NCI-H1105 treated with DMSO at 0.1 percent for 48 hours (cell line): ENCODE results near the gene EIF4E2.
"Not testable (repeated sequence)": the region's sequence is repeated elsewhere in the genome, so short reads cannot be mapped to it uniquely, and the experiment has no call there.

Experiments
- DNase-seq: peaks from one replicate; lab custom pipeline; 2025; lab: John Stamatoyannopoulos, UW

Gene EIF4E2

DNA sequence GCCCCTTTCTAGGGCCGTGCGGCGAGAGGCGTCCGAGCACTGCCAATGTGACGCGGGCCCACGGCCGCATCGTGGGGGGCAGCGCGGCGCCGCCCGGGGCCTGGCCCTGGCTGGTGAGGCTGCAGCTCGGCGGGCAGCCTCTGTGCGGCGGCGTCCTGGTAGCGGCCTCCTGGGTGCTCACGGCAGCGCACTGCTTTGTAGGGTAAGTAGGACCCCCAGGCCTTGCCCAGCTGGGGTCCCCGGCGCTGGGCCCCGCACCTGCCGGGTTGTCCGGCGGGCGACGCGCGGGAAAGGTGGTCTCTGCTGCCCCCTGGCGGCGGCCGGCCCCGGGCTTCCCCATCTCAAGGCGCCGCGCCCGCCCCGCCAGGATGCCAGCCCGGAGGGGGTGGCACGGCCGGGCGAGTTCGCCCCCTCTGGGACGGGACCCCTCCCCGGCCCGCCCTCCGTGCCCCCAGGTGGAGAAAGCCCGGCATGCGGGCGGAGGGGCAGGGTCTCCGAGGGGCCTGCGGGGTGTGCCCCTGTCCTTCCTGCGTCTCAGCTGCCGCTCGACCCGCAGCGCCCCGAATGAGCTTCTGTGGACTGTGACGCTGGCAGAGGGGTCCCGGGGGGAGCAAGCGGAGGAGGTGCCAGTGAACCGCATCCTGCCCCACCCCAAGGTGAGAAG lies 28.4 kb upstream of the EIF4E2 start:
- DNase-seq: no peak

DNA sequence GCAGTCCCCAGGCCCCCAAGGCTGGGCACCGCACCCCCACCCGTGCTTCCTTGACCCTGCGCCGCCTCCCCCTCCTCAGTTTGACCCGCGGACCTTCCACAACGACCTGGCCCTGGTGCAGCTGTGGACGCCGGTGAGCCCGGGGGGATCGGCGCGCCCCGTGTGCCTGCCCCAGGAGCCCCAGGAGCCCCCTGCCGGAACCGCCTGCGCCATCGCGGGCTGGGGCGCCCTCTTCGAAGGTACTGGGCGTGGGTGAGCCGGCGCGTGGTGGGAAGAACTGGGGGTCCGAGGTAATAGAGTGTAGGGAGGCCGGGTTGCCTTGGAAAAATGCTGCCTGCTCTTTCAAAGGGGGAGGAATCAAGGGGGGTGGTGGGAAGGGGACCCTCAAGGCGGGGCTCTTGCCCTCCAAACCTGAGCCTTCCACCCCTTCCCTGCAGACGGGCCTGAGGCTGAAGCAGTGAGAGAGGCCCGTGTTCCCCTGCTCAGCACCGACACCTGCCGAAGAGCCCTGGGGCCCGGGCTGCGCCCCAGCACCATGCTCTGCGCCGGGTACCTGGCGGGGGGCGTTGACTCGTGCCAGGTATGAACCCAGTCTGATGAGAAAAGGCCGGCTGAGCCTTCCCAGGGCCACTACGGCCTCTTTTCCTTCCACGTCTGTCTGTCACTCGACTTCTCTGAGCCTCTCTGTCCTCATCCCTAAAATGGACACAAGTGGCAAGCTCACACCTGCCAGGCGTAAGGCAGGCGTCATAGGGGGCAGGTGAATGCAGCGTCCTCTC lies 27.7 kb upstream of the EIF4E2 start:
- DNase-seq: no peak

DNA sequence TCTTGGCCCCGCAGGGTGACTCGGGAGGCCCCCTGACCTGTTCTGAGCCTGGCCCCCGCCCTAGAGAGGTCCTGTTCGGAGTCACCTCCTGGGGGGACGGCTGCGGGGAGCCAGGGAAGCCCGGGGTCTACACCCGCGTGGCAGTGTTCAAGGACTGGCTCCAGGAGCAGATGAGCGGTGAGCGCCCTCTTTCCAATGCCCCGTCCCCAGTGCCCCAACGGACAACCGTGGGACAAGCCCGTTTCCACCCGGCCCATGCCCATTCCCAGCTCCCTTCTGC lies 27.1 kb upstream of the EIF4E2 start:
- DNase-seq: no peak

DNA sequence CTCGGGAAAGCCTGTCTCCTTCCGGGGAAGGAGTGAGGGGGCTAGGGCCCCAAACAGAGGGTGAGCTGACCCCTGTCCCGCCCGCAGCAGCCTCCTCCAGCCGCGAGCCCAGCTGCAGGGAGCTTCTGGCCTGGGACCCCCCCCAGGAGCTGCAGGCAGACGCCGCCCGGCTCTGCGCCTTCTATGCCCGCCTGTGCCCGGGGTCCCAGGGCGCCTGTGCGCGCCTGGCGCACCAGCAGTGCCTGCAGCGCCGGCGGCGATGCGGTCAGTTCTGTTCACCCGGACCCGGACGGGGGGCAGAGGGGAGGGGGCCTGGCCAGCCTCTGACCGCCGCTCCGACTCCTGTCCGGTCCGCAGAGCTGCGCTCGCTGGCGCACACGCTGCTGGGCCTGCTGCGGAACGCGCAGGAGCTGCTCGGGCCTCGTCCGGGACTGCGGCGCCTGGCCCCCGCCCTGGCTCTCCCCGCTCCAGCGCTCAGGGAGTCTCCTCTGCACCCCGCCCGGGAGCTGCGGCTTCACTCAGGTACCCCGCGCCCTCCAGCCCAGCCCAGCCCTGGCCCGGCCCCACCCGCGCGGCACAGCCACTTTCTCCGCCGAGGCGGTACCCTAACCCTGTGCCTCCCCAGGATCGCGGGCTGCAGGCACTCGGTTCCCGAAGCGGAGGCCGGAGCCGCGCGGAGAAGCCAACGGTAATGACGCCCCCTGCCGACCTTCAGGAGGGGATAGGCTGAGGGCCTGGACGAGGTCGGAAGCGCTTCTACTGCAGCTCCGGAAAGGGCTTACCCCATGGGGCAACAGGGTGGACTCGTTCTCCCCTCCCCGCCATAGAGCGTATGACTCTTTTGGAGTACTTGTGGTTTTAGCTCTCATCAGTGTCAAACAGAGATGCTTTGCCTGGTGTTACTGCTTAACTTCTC lies 26.5 kb upstream of the EIF4E2 start:
- DNase-seq: no peak

DNA sequence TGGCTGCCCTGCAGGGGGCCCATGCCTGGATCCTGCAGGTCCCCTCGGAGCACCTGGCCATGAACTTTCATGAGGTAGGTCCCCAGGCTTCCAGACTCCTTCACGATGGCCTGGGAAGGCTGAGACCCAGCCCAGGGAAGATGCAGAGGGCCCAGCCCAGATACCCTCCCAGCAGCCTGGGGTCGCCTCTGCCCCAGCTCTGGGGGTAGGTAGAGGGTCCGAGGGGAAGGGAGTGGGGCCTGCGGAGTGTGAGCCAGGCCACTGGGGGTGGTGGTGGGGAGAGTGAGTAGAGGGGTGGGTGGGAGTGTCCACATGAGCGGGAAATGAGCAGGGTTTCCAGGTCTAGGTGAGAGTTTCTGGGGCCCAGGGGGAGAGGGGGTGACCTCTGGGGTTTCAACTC lies 25.7 kb upstream of the EIF4E2 start:
- no peak for DNase-seq

DNA sequence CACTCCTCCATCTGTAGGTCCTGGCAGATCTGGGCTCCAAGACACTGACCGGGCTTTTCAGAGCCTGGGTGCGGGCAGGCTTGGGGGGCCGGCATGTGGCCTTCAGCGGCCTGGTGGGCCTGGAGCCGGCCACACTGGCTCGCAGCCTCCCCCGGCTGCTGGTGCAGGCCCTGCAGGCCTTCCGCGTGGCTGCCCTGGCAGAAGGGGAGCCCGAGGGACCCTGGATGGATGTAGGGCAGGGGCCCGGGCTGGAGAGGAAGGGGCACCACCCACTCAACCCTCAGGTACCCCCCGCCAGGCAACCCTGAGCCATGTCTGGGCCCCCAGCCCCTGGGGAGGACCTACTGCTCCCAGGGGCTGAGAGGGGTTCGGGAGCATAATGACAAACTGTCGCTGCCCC lies 25.3 kb upstream of the EIF4E2 start:
- DNase-seq: no peak

DNA sequence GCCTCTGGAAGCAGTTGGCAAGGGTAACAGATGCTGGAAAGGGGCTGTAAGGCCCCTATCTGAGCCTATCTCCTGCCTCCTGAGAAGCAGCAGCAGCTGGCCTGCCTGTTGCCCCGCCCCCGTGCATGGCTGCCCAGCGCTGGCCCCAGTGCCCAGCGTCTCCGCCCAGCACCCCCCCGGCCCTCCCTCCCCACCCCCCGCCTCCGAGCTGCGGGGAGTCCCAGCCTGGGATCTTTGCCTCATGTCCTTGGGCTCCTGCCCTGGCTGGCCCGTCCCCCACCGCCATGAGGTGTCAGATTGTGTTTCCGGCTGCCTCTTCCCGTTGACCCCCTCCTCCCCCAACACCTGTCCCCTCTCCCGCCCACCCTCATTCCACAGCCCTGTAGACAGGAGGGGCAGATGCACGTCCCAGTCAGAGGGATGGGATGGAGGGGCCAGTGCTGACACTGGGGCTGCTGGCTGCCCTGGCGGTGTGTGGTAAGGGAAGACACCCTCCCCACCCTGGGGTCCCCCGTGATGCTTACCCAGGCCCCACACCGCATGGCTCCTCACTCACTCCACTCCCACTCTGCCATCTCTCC lies 24.6 kb upstream of the EIF4E2 start, which contains the start of gene CHRND:
Gene CHRND (plus strand): TSS at position 370 of the 581 bp plus-strand sequence. CDS start 56 bp downstream, at position 426.
- no peak for DNase-seq

DNA sequence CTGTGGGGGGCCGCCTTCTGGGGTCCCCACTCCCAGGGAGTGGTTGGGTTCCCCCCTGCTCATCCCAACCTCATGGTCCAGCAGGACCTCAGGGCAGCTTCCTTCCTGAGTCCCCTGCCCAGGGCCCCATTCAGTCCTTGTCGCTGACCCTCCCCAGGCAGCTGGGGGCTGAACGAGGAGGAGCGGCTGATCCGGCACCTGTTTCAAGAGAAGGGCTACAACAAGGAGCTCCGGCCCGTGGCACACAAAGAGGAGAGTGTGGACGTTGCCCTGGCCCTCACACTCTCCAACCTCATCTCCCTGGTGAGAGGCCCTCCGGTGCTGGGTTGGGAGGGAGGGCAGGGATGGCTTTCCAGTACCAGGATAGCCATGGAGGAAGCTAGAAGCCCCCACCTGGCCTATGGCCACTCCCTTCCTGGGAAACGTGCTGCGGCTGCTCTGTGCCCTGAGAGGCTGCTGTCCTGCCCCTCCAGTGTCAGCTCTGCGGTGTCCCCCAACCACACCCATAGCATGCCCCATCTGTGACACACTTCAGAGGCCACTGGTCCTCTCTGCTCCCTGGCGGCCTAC lies 24.0 kb upstream of the EIF4E2 start:
- no peak for DNase-seq

DNA sequence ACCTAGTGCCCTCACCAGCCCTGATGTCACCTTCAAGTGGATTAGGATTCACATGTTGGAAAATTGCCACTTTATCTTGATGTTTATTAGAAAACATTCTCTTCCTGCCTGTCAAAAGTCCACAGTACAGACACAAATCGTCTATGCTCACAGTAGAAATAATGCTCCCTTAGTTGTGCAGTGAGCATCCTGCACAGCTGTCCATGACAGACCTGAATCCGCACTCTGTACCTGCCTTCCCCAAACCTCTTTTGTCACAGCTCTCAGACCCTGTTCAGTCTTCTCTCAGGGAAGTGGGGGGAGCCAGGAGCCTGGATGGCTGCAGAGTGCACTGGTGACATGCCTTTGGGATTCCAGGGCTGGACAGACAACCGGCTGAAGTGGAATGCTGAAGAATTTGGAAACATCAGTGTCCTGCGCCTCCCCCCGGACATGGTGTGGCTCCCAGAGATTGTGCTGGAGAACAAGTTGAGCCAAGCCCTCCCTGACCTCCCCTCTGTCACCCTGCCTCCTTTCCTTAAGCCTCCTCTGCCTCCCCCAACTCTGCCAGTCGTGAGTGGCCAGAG lies 22.5 kb upstream of the EIF4E2 start:
- DNase-seq: no peak

DNA sequence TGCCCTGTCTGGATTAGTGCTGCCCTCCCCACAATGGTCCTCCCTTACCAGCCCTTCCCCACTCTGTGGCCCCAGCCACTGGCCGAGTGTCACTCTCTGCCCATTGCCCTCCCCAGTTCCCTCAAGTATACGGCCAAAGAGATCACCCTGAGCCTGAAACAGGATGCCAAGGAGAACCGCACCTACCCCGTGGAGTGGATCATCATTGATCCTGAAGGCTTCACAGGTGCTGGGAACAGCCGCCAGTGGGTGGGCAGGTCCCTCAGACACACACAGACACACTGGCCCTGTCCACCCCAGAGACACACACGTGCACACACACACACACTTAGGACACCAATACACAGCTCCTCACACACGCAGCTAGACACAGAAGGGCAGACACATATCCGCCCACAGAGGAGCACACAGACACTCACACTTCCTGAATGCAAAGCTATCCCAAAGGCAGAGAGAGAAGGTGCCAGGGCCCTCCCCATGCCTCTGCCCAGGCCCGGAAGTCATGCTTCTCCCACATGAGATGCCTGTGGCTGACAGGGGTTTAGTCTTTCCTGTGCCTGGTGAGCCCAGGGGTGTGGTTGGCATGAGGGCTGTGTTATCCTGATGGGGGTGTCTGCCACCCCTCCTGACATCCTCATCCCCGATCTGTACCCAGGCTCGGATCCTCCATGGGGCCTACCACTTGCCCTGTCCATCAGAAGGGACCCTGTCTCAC lies 21.6 kb upstream of the EIF4E2 start:
- DNase-seq: no peak

DNA sequence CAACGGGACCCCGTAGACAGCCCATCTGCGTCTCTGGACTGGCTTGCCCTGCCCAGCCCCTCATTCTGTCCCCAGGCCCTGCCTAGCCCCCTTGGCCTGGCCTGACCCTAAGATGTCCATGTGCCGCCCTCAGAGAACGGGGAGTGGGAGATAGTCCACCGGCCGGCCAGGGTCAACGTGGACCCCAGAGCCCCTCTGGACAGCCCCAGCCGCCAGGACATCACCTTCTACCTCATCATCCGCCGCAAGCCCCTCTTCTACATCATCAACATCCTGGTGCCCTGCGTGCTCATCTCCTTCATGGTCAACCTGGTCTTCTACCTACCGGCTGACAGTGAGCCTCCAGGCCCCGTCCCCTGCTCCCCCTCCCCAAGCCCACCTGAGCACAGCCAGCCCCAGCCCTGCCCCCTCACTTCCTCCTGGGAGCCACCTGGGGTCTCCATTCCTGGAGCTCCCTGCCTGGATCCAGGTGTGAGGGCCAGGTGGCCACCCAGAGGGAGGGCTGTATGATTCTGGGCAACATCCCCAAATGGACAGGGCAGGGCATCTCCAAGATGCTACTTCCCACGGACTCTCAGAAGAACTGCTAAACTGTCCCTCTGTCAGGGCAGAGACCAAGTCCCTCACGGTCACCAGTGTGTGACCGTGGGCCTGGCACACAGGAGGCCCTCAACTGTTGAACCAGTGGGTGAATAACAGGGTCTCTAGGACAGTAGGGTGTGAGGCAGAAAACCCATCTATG lies 20.5 kb upstream of the EIF4E2 start:
- no peak for DNase-seq

DNA sequence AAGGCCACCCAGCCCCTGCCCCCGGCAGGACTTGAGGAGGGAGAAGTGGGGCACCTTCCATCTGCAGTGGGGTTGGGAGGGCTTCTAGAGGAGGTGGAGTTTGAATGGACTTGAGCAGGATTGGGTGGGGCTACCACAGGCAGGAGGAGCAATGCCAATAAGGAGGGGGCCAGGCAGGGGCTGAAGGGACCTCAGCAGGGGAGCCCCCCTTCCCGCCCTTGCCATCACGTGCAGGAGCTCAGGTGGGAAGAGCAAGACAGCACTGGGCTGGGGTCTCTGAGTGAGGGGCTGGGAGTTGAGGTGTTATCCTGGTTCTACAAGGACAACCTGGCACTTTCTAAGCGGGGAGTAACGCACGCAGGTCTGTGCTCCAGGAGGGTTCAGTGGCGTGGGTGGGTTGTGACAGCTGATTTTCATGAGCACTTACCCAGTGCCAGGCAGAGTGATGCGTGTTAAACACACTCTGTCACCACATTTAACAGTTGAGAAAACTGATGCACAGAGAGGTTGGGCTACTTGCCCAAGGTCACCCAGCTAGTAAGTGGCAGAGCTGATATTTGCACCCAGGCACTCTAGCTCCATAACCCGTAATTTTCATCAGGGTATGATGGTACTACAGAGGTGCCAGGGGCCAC lies 19.7 kb upstream of the EIF4E2 start:
- DNase-seq: no peak

DNA sequence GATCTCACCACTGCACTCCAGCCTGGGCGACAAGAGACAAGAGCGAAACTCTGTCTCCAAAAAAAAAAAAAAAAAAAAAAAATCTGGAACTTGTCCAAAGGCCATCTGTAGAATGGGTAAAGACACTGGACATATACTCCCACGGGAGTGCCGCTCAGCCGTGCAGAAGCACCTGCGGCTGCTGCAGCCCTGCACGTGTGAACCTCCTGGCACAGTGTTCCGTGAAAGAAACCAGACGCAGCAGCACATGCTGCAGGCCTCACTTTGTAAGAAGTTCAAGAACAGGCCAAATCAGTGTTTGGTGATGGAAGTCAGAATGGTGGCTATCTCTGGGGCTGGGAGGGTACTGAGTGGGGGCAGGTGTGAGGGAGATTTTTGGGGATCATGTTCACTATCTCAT lies 18.1 kb upstream of the EIF4E2 start:
- DNase-seq: no peak

DNA sequence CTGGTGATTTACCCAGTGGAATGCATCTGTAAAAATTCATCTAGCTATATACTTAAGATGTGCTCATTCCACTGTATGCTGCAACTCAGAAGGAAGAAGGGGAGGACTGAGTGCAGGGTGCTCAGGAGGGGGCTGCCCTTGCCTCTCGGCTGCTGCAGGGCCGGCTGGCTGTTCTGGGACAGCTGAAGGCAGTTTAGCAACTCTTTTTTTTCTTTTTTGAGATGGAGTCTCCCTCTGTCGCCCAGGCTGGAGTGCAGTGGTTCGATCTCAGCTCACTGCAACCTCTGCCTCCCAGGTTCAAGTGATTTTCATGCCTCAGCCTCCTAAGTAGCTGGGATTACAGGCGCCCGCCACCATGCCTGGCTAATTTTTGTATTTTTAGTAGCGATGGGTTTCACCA lies 17.7 kb upstream of the EIF4E2 start:
- DNase-seq: not testable (repeated sequence)

DNA sequence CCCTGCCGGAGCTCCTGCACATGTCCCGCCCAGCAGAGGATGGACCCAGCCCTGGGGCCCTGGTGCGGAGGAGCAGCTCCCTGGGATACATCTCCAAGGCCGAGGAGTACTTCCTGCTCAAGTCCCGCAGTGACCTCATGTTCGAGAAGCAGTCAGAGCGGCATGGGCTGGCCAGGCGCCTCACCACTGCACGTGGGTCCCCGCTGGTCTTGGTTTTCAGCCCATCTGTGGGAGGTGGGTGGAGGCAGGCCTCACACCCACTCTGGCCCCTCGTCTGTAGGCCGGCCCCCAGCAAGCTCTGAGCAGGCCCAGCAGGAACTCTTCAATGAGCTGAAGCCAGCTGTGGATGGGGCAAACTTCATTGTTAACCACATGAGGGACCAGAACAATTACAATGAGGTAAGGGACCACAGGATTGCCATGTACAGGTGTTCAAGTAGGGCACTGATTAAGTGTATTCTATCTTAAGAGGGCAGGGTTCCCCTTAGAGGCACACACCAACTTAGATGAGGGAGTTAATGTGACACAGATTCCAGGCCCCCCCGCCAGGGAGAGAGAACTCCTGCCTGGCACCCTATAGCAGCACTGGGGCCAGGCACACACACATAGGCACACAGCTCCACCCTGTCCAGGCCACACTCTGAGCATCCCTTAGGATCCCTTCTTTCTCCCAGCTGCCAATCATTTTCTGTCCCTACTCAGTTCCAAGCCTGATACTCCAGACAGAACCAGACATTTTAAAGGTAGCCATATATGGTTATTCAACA lies 16.4 kb upstream of the EIF4E2 start:
- DNase-seq: no peak

DNA sequence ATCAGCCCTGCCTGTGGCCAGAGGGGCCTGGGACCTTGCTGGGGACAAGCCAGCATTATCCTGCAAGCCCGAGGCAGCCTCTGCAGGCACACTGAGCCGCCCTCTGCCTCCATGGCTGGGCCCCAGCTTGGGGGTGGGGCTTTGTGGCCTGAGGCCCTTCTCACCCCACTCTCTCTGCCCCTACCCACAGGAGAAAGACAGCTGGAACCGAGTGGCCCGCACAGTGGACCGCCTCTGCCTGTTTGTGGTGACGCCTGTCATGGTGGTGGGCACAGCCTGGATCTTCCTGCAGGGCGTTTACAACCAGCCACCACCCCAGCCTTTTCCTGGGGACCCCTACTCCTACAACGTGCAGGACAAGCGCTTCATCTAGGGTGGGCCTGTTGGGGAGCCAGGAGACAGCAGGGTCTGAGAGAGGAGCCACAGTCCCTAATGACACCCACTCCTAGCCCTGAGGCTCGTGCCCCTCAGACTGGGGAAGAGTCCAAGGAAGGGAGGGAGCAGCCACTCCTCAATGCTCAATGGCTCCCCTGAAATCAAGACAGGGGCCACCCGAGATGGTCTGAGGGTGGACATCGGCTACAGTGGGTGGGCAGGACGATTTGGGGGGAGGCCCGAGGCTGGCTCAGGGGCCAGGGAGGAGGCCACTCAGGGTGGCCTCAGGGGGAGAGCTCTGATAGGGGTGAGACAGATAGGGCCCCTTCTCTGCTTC lies 15.4 kb upstream of the EIF4E2 start:
- DNase-seq: no peak

DNA sequence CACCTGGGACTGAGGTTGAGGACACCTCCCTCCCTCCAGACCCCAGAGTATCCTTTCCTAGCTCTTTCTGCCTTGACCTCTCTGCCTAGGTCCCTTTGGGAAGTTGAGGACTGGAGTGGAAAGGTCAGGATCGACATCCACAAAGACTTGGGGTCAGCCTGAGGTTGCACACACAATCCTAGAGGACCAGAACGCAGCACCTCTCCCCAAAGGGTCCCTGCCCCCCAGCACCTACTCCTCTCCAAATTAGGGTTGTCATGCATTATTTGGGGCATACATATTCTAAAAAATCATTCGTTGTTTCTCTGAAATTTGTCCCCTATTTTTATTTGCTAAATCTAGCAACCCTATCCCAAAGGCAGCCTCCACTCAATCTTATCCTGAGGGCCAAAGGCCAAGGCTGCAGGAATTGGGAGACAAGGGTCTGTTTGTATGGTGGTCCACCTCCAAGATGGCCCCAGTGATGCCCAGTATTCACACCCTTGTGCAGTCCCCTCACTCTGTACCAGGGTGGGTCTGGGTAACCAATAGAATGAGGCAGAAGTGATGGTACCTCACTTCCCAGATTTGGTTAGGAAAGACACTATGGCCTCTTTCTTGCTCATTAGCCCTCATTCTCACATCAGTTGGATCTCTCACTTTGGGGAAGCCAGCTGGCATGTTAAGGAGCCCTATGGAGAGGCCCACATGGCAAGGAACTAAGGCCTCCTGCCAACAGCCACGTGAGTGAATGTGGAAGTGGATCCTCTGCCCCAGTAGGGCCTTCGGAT lies 14.5 kb upstream of the EIF4E2 start:
- DNase-seq: no peak

DNA sequence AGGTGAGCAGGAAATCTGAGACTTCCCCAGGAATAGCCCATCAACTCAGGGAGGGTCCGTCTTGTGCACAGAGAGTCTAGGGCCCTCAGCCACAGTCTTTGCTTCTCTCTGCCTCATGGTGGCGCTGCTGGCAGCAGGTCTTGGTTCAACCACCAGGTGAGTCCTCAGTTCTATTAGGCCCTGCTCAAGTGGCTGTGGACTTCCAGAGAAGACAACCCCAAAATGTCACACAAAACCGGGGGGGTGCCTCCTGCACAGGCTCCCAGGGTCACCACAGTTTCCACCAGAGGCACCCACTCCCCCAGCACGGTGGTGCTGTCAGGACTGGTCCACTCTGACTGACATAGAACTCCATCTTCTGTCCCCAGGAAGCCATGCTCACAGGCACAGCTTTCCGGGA lies 13.4 kb upstream of the EIF4E2 start:
- no peak for DNase-seq
